HG02678 (cell line): ENCODE data around the gene RBBP5.
"Not testable (repeated sequence)": the region's sequence is repeated elsewhere in the genome, so short reads cannot be mapped to it uniquely, and the experiment has no call there.

Experiments
- ATAC-seq: cut with Tn5 transposase; IDR thresholded peaks from one replicate; pipeline ENCODE4 v1.9.1; 2021; ENCODE audit warnings: mild to moderate bottlenecking, moderate library complexity; ENCODE audit not compliant: unreplicated experiment

The RBBP5 gene

GRCh38 chr1:205121660-205122488 is at the start of gene RBBP5:
Gene RBBP5, minus strand, starts transcription at chr1:205121978. Its CDS starts 105 bp downstream, at chr1:205121873.
- ATAC-seq, result peak; percentile 94

GRCh38 chr1:205171369-205171768 is 49.6 kb upstream of the RBBP5 start:
- no peak for ATAC-seq

- ATAC-seq, result no peak
Observed at GRCh38 chr1:205170532-205171269, 48.9 kb upstream of the RBBP5 start.

GRCh38 chr1:205169248-205169647 is 47.5 kb upstream of the RBBP5 start:
- no peak for ATAC-seq

GRCh38 chr1:205168291-205168690 is 46.5 kb upstream of the RBBP5 start:
- ATAC-seq, result no peak

- no peak for ATAC-seq
Observed at GRCh38 chr1:205162301-205162700, 40.5 kb upstream of the RBBP5 start.

GRCh38 chr1:205161076-205161475 is 39.3 kb upstream of the RBBP5 start:
- ATAC-seq, result no peak

GRCh38 chr1:205158048-205158616 is 36.4 kb upstream of the RBBP5 start:
- ATAC-seq, result no peak

GRCh38 chr1:205155665-205156377 is 34.0 kb upstream of the RBBP5 start:
- not testable (repeated sequence) for ATAC-seq

GRCh38 chr1:205152505-205152904 is 30.7 kb upstream of the RBBP5 start:
- no peak for ATAC-seq

GRCh38 chr1:205150651-205151428 is 29.1 kb upstream of the RBBP5 start:
- no peak for ATAC-seq

- ATAC-seq, result no peak
Observed at GRCh38 chr1:205147191-205147835, 25.5 kb upstream of the RBBP5 start.

GRCh38 chr1:205144751-205145150 is 23.0 kb upstream of the RBBP5 start:
- no peak for ATAC-seq

GRCh38 chr1:205144046-205144720 is 22.4 kb upstream of the RBBP5 start:
- no peak for ATAC-seq

- ATAC-seq, result no peak
Observed at GRCh38 chr1:205142102-205142469, 20.3 kb upstream of the RBBP5 start.

GRCh38 chr1:205141236-205142101 is 19.7 kb upstream of the RBBP5 start:
- no peak for ATAC-seq

- no peak for ATAC-seq
Observed at GRCh38 chr1:205140113-205140512, 18.3 kb upstream of the RBBP5 start.

- ATAC-seq, result no peak
Observed at GRCh38 chr1:205137901-205138300, 16.1 kb upstream of the RBBP5 start.
